Vagina (tissue), 2 donors: ENCODE data around the gene SPINT1.

ENCODE experiments used
- POLR2A ChIP-seq, 2 donors: fragments of 450-650 bp; IDR thresholded peaks; one replicate each; pipeline ENCODE4 v1.6.1; 2017; ENCODE audit warnings: antibody characterized with exemption in 2 of 2, mild to moderate bottlenecking in 2 of 2, moderate library complexity in 2 of 2
- POLR2AphosphoS5 ChIP-seq, 2 donors: sonication (generic); formaldehyde crosslinking; IDR thresholded peaks; one replicate each; pipeline ENCODE4 v1.9.0; 2017; ENCODE audit warnings: antibody characterized with exemption in 2 of 2, mild to moderate bottlenecking in 2 of 2, low read depth in 1 of 2; ENCODE audit not compliant: insufficient read depth in 1 of 2
- TF ChIP-seq, protein P1 (sequence below), 3 experiments: fragments of 450-650 bp in 2 of 3; fragments of 200-600 bp in 1 of 3; sonication (generic) in 1 of 3; IDR thresholded peaks; one replicate each; pipeline ENCODE4 v1.5.1; 2017 to 2019; ENCODE audit warnings: antibody characterized with exemption in 3 of 3, mild to moderate bottlenecking in 2 of 3, moderate library complexity in 2 of 3

DNA sequence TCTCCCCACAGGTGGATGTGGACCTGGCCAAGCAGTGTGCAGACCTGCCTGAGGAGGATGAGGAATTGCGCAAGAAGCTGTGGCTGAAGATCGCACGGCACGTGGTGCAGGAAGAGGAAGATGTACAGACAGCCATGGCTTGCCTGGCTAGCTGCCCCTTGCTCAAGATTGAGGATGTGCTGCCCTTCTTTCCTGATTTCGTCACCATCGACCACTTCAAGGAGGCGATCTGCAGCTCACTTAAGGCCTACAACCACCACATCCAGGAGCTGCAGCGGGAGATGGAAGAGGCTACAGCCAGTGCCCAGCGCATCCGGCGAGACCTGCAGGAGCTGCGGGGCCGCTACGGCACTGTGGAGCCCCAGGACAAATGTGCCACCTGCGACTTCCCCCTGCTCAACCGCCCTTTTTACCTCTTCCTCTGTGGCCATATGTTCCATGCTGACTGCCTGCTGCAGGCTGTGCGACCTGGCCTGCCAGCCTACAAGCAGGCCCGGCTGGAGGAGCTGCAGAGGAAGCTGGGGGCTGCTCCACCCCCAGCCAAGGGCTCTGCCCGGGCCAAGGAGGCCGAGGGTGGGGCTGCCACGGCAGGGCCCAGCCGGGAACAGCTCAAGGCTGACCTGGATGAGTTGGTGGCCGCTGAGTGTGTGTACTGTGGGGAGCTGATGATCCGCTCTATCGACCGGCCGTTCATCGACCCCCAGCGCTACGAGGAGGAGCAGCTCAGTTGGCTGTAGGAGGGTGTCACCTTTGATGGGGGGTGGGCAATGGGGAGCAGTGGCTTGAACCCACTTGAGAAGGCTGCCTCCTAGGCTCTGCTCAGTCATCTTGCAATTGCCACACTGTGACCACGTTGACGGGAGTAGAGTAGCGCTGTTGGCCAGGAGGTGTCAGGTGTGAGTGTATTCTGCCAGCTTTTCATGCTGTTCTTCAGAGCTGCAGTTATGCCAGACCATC is 59.0 kb downstream of the SPINT1 start:
- TF ChIP-seq, protein P1, sequence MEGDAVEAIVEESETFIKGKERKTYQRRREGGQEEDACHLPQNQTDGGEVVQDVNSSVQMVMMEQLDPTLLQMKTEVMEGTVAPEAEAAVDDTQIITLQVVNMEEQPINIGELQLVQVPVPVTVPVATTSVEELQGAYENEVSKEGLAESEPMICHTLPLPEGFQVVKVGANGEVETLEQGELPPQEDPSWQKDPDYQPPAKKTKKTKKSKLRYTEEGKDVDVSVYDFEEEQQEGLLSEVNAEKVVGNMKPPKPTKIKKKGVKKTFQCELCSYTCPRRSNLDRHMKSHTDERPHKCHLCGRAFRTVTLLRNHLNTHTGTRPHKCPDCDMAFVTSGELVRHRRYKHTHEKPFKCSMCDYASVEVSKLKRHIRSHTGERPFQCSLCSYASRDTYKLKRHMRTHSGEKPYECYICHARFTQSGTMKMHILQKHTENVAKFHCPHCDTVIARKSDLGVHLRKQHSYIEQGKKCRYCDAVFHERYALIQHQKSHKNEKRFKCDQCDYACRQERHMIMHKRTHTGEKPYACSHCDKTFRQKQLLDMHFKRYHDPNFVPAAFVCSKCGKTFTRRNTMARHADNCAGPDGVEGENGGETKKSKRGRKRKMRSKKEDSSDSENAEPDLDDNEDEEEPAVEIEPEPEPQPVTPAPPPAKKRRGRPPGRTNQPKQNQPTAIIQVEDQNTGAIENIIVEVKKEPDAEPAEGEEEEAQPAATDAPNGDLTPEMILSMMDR (IDR thresholded peaks at IDR 0.05): no peak
- TF ChIP-seq POLR2AphosphoS5 (IDR thresholded peaks at IDR 0.05; ENCODE audit: insufficient read depth in 1 of 2, low read depth in 1 of 2) (no peak), POLR2A (IDR thresholded peaks at IDR 0.05) (no peak)
